H9 (cell line): Measurements from ENCODE around the gene ABLIM1. TPM values are rescaled to one million over a fixed set of nuclear protein-coding genes. Genes with fewer than 3 reads are reported as not detected.

Experiments used
- DNase-seq: peaks from one replicate; pipeline ENCODE4 v3.0.0-alpha.2; 2017
- H2AFZ ChIP-seq: one replicate; pipeline ENCODE4 v1.6.1; 2013; ENCODE audit warnings: mild to moderate bottlenecking, low read length, control low read depth, moderate library complexity
- H2AK5ac ChIP-seq: 2 replicates; pipeline ENCODE4 v1.6.1; 2013; ENCODE audit warnings: low read length, control low read depth, mixed read lengths; ENCODE audit not compliant: insufficient read length
- H2BK120ac ChIP-seq: one replicate; pipeline ENCODE4 v1.6.1; 2013; ENCODE audit warnings: low read depth, mild to moderate bottlenecking, low read length, control low read depth, inconsistent platforms; ENCODE audit not compliant: poor library complexity, severe bottlenecking
- H2BK12ac ChIP-seq: 2 replicates; pipeline ENCODE4 v1.6.1; 2013; ENCODE audit warnings: low read length, control low read depth, mixed read lengths, low read depth; ENCODE audit not compliant: insufficient read length
- H2BK15ac ChIP-seq: 2 replicates; pipeline ENCODE4 v1.6.1; 2013; ENCODE audit warnings: low read depth, low read length, control low read depth
- H2BK20ac ChIP-seq: one replicate; pipeline ENCODE4 v1.6.1; 2013; ENCODE audit warnings: low read depth, mild to moderate bottlenecking, low read length, control low read depth, inconsistent platforms; ENCODE audit not compliant: poor library complexity, severe bottlenecking
- H2BK5ac ChIP-seq: 2 replicates; pipeline ENCODE4 v1.6.1; 2013; ENCODE audit warnings: low read length, control low read depth, mixed read lengths; ENCODE audit not compliant: insufficient read length
- H3K14ac ChIP-seq: 2 replicates; pipeline ENCODE4 v1.6.1; 2013; ENCODE audit warnings: low read length, control low read depth; ENCODE audit not compliant: insufficient read depth
- H3K18ac ChIP-seq: 2 replicates; pipeline ENCODE4 v1.6.1; 2013; ENCODE audit warnings: low read depth, mild to moderate bottlenecking, mixed read lengths, low read length, control low read depth; ENCODE audit not compliant: insufficient read length
- H3K23ac ChIP-seq: 2 replicates; pipeline ENCODE4 v1.6.1; 2013; ENCODE audit warnings: low read length, control low read depth, mixed read lengths, low read depth; ENCODE audit not compliant: insufficient read length
- H3K23me2 ChIP-seq: 2 replicates; pipeline ENCODE4 v1.6.1; 2013; ENCODE audit warnings: low read depth, mild to moderate bottlenecking, mixed read lengths, low read length, control low read depth; ENCODE audit not compliant: insufficient read length, poor library complexity, severe bottlenecking
- H3K27ac ChIP-seq: 2 replicates; pipeline ENCODE4 v1.5.1; 2013; ENCODE audit warnings: low read length, control low read depth, mixed read lengths, low read depth; ENCODE audit not compliant: insufficient read length
- H3K27me3 ChIP-seq: 2 replicates; pipeline ENCODE4 v1.6.1; 2013; ENCODE audit warnings: low read length, control low read depth, inconsistent platforms; ENCODE audit not compliant: insufficient read depth
- H3K4ac ChIP-seq: 2 replicates; pipeline ENCODE4 v1.6.1; 2013; ENCODE audit warnings: low read depth, mild to moderate bottlenecking, control low read depth, inconsistent platforms, low read length, moderate library complexity
- H3K4me1 ChIP-seq: 2 replicates; pipeline ENCODE4 v1.6.1; 2013; ENCODE audit warnings: low read length, control low read depth, inconsistent platforms; ENCODE audit not compliant: insufficient read depth
- H3K4me2 ChIP-seq: 2 replicates; pipeline ENCODE4 v1.6.1; 2013; ENCODE audit warnings: low read length, control low read depth, mixed read lengths; ENCODE audit not compliant: insufficient read length, insufficient read depth
- H3K56ac ChIP-seq: 2 replicates; pipeline ENCODE4 v1.6.1; 2013; ENCODE audit warnings: low read depth, mild to moderate bottlenecking, mixed read lengths, low read length, control low read depth; ENCODE audit not compliant: insufficient read length
- H3K79me1 ChIP-seq: 2 replicates; pipeline ENCODE4 v1.6.1; 2013; ENCODE audit warnings: low read depth, mild to moderate bottlenecking, moderate library complexity, low read length, control low read depth, inconsistent platforms; ENCODE audit not compliant: insufficient read depth, poor library complexity, severe bottlenecking
- H3K79me2 ChIP-seq: 2 replicates; pipeline ENCODE4 v1.6.1; 2013; ENCODE audit warnings: low read length, control low read depth, inconsistent platforms; ENCODE audit not compliant: insufficient read depth
- H3K9ac ChIP-seq: 2 replicates; pipeline ENCODE4 v1.6.1; 2013; ENCODE audit warnings: low read length, control low read depth, mixed read lengths; ENCODE audit not compliant: insufficient read length; ENCODE audit errors: extremely low read depth
- H3K9me3 ChIP-seq: one replicate; pipeline ENCODE4 v1.6.1; 2013; ENCODE audit warnings: low read depth, low read length, inconsistent platforms; ENCODE audit not compliant: control insufficient read depth
- H3T11ph ChIP-seq: one replicate; pipeline ENCODE4 v1.6.1; 2013; ENCODE audit warnings: mild to moderate bottlenecking, low read length, control low read depth, inconsistent platforms
- H4K20me1 ChIP-seq: one replicate; pipeline ENCODE4 v1.6.1; 2013; ENCODE audit not compliant: control insufficient read depth, insufficient read length, insufficient read depth
- H4K5ac ChIP-seq: 2 replicates; pipeline ENCODE4 v1.6.1; 2013; ENCODE audit warnings: low read depth, mild to moderate bottlenecking, mixed read lengths, low read length, control low read depth; ENCODE audit not compliant: insufficient read length
- H4K8ac ChIP-seq: replicated peaks from 2 replicates; pipeline ENCODE4 v1.6.1; 2013; ENCODE audit warnings: low read length, control low read depth, mixed read lengths, low read depth; ENCODE audit not compliant: insufficient read length
- H4K91ac ChIP-seq: 2 replicates; pipeline ENCODE4 v1.6.1; 2013; ENCODE audit warnings: low read depth, mild to moderate bottlenecking, moderate library complexity, mixed read lengths, low read length, control low read depth; ENCODE audit not compliant: insufficient read length
- H3K27ac Mint-ChIP-seq, 3 experiments: 2 replicates in 2 of 3; 3 replicates in 1 of 3; pipeline ENCODE4 v1.8.0; 2020 to 2021; ENCODE audit warnings: mixed read lengths in 3 of 3, mild to moderate bottlenecking in 1 of 3, moderate library complexity in 1 of 3
- H3K27me3 Mint-ChIP-seq: 2 replicates; pipeline ENCODE4 v1.8.0; 2021; ENCODE audit warnings: low read depth, mild to moderate bottlenecking, moderate library complexity, mixed read lengths
- H3K36me3 Mint-ChIP-seq, 3 experiments: 2 replicates in 2 of 3; 3 replicates in 1 of 3; pipeline ENCODE4 v1.8.0; 2020 to 2021; ENCODE audit warnings: low read depth in 3 of 3, mixed read lengths in 3 of 3; ENCODE audit not compliant: insufficient read depth in 1 of 3
- H3K4me1 Mint-ChIP-seq, 2 experiments: 2 replicates each; pipeline ENCODE4 v1.8.0; 2020; ENCODE audit warnings: mixed read lengths in 2 of 2
- H3K4me3 Mint-ChIP-seq, 2 experiments: 2 replicates in 1 of 2; 3 replicates in 1 of 2; pipeline ENCODE4 v1.8.0; 2020 to 2021; ENCODE audit warnings: mild to moderate bottlenecking in 2 of 2, mixed read lengths in 2 of 2, moderate library complexity in 1 of 2
- H3K9me3 Mint-ChIP-seq, 2 experiments: 2 replicates in 1 of 2; 3 replicates in 1 of 2; pipeline ENCODE4 v1.8.0; 2020; ENCODE audit warnings: mild to moderate bottlenecking in 2 of 2, mixed read lengths in 2 of 2, moderate library complexity in 1 of 2
- CTCF ChIP-seq: fragments of 200-600 bp; sonication (generic); conservative IDR thresholded peaks from 3 replicates; pipeline ENCODE4 v1.8.0; 2021; ENCODE audit warnings: antibody characterized with exemption, mild to moderate bottlenecking
- WGBS: extraction: QIAGEN DNeasy Blood & Tissue Kit; methylation state at CpG from one replicate; pipeline ENCODE4 v1.1.7; 2013; ENCODE audit warnings: missing lambda C conversion rate, low lambda C conversion rate, mixed read lengths; ENCODE audit not compliant: insufficient read length; ENCODE audit errors: extremely low coverage; 5-methylcytosine and 5-hydroxymethylcytosine counted together
- total RNA-seq: library from RNA; stranded (reverse); gene quantifications from 2 replicates; pipeline ENCODE4 v1.2.1, GENCODE V29; 2021

ABLIM1 gene
- total RNA-seq, 1 experiment from 2014 or later = 32.1 TPM

DNA sequence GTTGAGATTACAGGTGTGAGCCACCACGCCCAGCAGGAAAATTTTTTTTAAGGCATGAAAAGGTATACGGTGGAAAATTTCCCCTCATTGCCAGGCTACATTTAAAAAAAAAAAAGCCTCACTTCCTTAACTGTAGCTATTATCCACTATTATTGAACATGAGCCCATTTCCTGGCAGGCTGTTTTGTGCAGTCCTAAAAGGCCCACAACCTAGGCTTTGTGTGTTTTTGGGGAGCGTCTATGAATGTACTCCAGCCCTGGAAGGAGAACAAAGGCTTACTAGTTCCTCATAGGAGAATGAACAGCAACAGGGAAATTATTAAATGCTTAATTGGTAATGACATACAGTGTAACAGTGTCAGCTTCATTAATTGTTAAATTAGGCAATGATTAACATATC is 111.0 kb downstream of the ABLIM1 start:
- H3K23me2 ChIP-seq = no peaks in the 10 kb centered on the region
- H2BK5ac ChIP-seq = no peak overlapping the region
- H3K14ac ChIP-seq = no peak overlapping the region
- no peaks in the 10 kb centered on the region for H3K79me1 ChIP-seq
- H2AFZ ChIP-seq = no peak overlapping the region
- no peak overlapping the region for H3T11ph ChIP-seq
- no peak overlapping the region for H3K4me2 ChIP-seq
- H3K4ac ChIP-seq = no peak overlapping the region
- no peaks in the 10 kb centered on the region for H3K9me3 ChIP-seq
- H3K27ac ChIP-seq = no peak overlapping the region
- no peak overlapping the region for H2BK12ac ChIP-seq
- H2BK20ac ChIP-seq = no peak overlapping the region
- H4K91ac ChIP-seq = no peak overlapping the region
- no peak overlapping the region for H3K18ac ChIP-seq
- no peaks in the 10 kb centered on the region for H3K27me3 ChIP-seq
- no peaks in the 10 kb centered on the region for H4K20me1 ChIP-seq
- no peak overlapping the region for H3K56ac ChIP-seq
- H3K4me1 ChIP-seq = no peaks in the 10 kb centered on the region
- no CpG with 5 or more reads among the region's 3 CpGs for WGBS
- no peak overlapping the region for H4K5ac ChIP-seq
- Mint-ChIP-seq H3K4me1 (no peaks in the 10 kb centered on the region), H3K27me3 (peaks cover 4% of the 10 kb centered on the region), H3K4me3 (no peak overlapping the region), H3K9me3 (no peaks in the 10 kb centered on the region), H3K27ac (no peak overlapping the region), H3K36me3 (no peaks in the 10 kb centered on the region)
- H2AK5ac ChIP-seq = no peak overlapping the region
- no peak overlapping the region for H3K9ac ChIP-seq
- TF ChIP-seq CTCF = no peak
- no peak for DNase-seq
- H3K79me2 ChIP-seq = no peaks in the 10 kb centered on the region
- no peak overlapping the region for H2BK120ac ChIP-seq
- H4K8ac ChIP-seq = no peak overlapping the region
- no peak overlapping the region for H2BK15ac ChIP-seq
- no peak overlapping the region for H3K23ac ChIP-seq
